ENCODE data around the gene KCNK13. TPM values are rescaled to one million over a fixed set of nuclear protein-coding genes. Genes with fewer than 3 reads are reported as not detected.

KCNK13 gene
- total RNA-seq, 2 experiments from 2014 or later = not detected

Other genes starting within 250 kb of the KCNK13 start
- 10 to 100 TPM; 10.6 to 10.8 TPM for gene EFCAB11, start 107.3 kb upstream of the KCNK13 start, total RNA-seq
- gene TDP1, start 106.1 kb upstream of the KCNK13 start, total RNA-seq = 10 to 100 TPM; 99.3 TPM
- 100 to 1,000 TPM; 107 to 108 TPM for gene PSMC1, start 194.6 kb downstream of the KCNK13 start, total RNA-seq